HG03457 (cell line): Measurements from ENCODE around the gene SLAMF6.
"Not testable (repeated sequence)": the region's sequence is repeated elsewhere in the genome, so short reads cannot be mapped to it uniquely, and the experiment has no call there.

Source experiments
- ATAC-seq: cut with Tn5 transposase; IDR thresholded peaks from one replicate; pipeline ENCODE4 v1.9.1; 2021; ENCODE audit warnings: moderate number of reproducible peaks; ENCODE audit not compliant: unreplicated experiment

SLAMF6 gene

GRCh38 chr1:160544647-160545046 is 21.6 kb upstream of the SLAMF6 start:
- no peak for ATAC-seq

- ATAC-seq: no peak
These were observed 19.4 kb upstream of the SLAMF6 start for GRCh38 chr1:160542303-160542945.

GRCh38 chr1:160541622-160542302 is 18.7 kb upstream of the SLAMF6 start:
- ATAC-seq: no peak

- ATAC-seq: no peak
These were observed 17.8 kb upstream of the SLAMF6 start for GRCh38 chr1:160540859-160541233.

GRCh38 chr1:160539990-160540858 is 17.2 kb upstream of the SLAMF6 start:
- ATAC-seq: peak; percentile 84

GRCh38 chr1:160539684-160539989 is 16.6 kb upstream of the SLAMF6 start:
- ATAC-seq: no peak

- no peak for ATAC-seq
These were observed 16.1 kb upstream of the SLAMF6 start for GRCh38 chr1:160538985-160539651.

- ATAC-seq: no peak
These were observed 14.9 kb upstream of the SLAMF6 start for GRCh38 chr1:160537714-160538665.

GRCh38 chr1:160534823-160535605 is 12.0 kb upstream of the SLAMF6 start:
- ATAC-seq: no peak

- not testable (repeated sequence) for ATAC-seq
These were observed 9.4 kb upstream of the SLAMF6 start for GRCh38 chr1:160532557-160532813.

GRCh38 chr1:160531809-160532556 is 8.9 kb upstream of the SLAMF6 start:
- not testable (repeated sequence) for ATAC-seq

- not testable (repeated sequence) for ATAC-seq
These were observed 6.4 kb upstream of the SLAMF6 start for GRCh38 chr1:160529401-160529952.

- ATAC-seq: not testable (repeated sequence)
These were observed 734 bp upstream of the SLAMF6 start for GRCh38 chr1:160523789-160524188.

GRCh38 chr1:160522136-160522535 is 919 bp downstream of the SLAMF6 start:
- no peak for ATAC-seq

GRCh38 chr1:160521554-160521953 is 1.5 kb downstream of the SLAMF6 start:
- ATAC-seq: no peak

GRCh38 chr1:160520999-160521398 is 2.1 kb downstream of the SLAMF6 start:
- ATAC-seq: no peak

GRCh38 chr1:160520582-160520981 is 2.5 kb downstream of the SLAMF6 start:
- no peak for ATAC-seq

- ATAC-seq: no peak
These were observed 3.2 kb downstream of the SLAMF6 start for GRCh38 chr1:160519642-160520435.
